RPMI8226 (cell line): ENCODE measurements around the gene TMEM184C.

Experiments used
- DNase-seq: peaks from one replicate; pipeline ENCODE4 v3.0.0-alpha.2; 2015

TMEM184C gene

DNA sequence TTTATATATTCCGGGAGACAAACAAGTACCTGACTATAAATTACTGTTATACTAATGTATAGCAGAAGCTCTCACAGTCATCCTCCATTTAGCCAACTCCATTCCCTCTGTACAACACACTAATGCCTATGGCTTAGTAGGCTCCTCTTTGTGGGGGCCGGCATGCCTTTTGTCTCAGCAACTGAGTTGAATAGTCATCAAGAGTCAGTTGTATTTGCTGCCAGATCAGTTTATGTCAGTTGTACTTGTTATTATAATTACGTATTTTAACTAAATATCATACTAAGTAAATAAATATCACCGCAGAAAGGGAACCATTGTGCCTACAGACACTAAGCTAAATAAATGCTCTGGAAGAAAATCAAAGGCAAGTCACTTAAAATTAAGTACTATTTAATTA lies 56.9 kb downstream of the TMEM184C start:
- no peak for DNase-seq

DNA sequence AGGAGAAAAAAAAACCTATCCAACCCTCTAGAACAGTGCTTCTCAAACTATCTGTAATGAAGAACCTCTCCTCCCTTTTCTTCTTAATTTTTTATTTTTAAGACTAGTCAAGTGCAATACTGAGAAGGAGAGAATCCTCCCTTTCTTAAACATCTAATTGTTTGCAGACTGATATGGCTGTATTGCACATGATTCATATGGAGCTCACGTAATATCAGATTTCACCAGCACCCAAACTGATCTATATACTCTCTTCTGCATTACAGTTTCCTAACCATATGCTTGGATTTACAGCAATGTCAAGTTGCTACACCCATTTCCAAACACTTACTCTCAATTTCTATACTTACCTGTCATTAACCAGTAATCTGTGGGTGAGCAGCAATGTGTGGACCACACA lies 57.3 kb downstream of the TMEM184C start:
- no peak for DNase-seq

DNA sequence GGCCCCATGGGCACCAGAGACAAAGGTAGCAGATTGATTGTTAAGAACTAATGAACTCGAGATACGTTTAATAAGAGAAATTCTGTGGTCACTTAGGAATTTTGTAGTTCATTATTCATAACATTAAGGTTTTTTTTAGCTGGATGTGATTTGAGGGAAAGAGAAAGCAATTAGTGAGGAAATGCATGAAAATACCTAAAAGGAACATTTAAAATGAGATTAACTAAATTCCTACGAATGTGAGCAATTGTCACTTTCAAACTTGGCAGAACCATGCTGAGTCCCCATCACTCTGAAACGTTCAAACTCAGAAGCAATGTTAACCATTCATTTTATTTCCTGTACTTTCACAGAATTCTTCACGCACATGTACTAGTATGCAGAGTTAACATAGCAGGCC lies 60.9 kb downstream of the TMEM184C start:
- no peak for DNase-seq

DNA sequence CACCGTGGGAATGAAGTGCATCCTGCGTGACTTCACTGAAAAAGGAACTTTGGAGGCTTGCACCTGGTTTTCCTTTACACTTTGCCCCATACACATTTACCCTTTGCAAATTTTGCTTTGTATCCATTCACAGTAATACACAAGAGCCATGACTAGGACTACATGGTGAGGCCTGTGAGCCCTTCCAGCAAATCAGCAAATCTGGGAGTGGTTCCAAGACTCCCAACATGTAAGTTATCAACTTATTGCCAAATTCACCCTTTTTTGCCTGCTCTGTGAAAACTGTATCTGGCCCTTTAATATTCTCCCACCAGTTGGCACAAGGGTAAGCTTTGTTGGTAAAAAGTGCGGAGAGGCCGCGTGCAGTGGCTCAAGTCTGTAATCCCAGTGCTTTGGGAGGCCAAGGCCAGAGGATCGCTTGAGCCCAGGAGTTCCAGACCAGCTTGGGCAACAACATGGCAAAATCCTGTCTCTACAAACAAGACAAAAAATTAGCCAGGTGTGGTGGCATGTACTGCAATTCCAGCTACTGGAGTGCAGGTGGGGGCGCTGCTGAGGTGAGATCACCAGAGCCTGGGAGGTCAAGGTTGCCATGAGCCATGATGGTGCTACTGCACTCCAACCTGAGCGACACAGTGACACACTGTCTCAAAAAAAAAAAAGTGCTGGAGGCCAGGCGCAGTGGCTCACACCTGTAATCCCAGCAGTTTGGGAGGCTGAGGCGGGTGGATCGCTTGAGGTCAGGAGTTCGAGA lies 61.8 kb downstream of the TMEM184C start:
- DNase-seq: peak; percentile 35

DNA sequence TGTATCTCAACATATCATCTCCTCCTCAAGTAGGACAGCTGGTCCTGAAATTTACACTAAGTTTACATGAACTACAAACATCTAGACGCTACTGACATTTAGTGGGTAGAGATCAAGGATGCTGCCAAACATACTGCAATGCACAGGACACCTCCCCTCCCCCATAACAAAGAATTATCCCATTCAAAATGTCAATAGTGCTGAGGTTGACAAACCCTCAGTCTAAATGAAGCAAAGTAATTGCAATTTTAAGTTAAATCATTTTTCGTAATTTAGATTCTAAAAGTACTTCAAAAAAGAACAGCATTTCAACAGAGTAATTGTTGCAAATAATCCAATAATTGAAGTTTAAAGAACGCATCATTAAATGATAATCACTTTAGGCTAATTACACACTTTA lies 65.6 kb downstream of the TMEM184C start:
- no peak for DNase-seq

DNA sequence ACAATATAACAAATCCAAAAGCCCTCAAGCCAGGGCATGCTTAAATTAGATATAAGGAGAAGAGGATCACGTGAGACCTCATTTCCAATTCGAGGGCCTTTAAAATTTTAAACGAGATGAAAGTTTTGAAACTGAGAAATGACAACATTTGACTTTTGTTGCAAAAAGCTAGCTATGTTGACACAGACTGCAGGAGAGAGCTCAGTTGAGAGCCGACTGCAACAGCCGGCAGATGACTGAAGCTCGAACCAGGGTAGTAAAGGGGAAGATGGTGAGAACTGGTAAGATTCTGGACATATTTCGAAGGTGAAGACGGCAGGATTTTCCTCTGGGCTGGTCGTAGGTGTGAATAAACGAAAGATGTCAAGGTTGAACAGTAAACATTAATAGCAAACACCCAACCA lies 66.0 kb downstream of the TMEM184C start:
- peak; percentile 16 for DNase-seq

DNA sequence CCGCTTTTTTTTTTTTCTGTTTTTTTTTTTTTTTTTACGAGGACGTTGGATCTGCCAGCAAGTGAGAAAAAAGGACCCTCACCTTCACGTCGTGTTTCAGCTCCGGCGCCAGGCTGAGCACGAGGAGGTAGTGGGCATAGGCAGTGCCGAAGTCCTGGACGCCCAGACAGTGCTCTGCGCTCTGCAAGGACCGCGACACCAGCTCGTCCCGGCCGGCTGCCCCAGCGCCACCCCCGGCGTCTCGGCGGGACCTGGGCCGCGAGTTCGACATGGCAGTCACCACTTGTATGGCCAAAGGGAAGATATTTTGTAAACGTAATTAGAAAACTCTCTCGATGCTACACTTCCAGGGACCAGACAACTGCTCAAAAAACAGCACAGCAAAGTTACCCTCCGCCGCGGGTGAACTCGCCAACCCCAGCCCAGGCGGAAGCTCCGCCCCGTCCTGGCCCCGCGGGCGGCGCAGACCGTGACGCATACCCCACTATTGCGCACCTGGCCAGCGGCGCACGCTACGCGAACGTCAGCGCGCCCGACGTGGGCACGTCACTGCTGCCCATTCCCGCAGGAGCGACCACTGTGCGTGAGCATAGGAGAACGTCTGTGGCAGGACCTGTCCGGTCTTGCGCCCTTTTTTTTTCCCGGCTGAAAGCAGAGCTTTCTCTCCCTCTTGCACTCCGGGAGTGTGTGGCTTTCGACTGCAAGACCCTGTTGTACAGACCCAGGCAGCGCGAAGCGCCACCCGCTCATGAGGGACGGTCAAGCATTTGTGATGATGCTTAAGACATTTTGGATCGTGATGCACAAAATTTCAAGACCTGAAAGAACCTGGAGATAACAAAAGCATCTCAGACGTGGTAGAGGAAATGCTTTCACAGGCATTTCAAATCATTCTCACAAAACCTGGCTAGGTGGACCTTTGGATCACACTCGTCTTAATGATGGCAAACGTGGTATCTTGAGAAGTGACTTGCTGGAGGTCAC lies 66.8 kb downstream of the TMEM184C start, which contains the start of gene PRMT9:
Gene PRMT9, minus strand, starts transcription at position 447 of the 984 bp plus-strand sequence. Its CDS starts 176 bp downstream, at position 271.
- peak; percentile 89 for DNase-seq

DNA sequence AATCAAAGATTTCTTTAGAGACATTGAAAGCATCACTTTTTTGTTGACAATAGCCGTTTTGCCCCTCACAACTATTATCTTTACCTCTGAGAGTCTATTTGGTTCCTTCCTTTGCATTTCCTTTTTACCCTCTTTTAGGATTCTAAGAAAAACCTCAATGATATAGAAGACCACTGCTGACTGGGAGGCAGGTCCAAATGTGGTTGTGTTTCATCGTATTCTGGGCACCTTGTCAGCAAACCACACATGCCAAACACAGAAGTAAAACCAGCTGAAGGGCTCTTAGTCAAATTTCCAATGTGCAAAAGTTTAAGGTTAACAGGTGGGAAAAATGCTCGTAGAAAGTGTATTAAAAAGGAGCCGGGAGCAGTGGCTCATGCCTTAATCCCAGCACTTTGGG lies 71.9 kb downstream of the TMEM184C start:
- no peak for DNase-seq

DNA sequence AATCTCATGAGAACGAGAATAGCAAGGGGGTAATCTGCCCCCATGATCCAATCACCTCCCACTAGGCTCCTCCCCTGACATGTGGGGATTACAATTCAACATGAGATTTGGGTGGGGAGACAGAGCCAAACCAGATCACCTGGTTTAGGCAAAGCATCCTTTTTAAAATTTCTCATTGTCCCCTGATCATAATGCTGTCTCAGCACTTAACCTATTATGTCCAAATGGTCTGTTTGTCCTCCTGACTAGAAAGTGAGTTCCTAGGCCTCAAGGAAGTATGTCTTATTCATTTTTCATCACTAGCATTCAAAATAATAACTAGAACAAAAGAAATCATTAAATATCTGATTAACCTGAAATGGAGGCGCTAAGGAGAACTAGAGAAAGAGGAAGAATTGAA lies 74.6 kb downstream of the TMEM184C start:
- no peak for DNase-seq

DNA sequence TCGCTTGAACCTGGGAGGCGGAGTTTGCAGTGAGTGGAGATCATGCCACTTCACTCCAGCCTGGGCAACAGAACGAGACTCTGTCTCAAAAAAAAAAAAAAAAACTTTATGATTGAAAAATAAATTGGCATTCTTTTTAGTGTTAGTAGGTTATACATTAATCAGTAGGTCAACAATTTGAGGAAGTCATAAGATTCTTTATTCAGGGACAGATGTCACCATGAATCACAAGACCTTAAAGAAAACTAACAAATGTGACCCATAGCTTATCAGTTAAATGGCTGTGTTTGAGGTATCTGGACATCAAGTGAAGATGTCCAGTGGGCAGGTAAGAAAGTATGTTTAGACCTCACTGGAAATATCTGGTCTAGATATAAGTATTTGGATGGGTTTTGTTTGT lies 76.0 kb downstream of the TMEM184C start:
- DNase-seq: no peak

DNA sequence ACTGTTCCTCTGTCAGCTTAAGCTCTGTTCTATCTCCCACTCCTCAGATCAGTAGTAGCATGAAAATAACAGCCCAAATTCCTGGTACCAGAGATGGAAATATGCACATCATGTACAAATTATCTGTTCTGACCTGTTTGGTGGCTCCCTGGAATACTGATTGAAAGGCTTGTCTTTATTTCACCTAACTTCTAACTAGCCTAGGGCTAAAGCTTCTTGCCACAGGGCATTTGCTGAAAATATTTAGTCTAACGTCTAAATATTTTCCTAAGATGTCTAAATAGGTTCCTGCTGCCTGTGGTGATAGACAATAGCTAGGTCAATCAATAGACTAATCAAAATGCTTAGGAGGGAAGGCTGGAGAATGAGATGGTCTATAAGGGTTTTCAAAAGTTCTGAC lies 79.7 kb downstream of the TMEM184C start:
- no peak for DNase-seq

DNA sequence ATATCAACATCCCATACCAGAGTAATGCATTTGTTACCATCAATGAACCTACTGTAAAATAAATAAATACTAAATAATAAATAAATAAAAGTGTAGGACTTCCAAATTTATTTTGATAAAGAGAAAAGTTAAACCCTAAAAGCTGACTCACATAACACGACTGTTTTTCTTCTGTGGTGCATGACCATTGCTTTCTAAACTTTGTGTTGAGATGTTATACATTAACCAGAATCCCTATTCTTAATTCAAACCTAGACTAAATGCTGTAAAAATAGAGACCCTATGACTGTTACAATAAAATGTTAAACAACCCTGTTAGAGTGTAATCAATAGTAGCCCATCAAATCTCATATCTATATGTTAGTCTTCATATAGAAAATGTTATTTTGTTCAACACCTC lies 87.6 kb downstream of the TMEM184C start:
- DNase-seq: no peak

DNA sequence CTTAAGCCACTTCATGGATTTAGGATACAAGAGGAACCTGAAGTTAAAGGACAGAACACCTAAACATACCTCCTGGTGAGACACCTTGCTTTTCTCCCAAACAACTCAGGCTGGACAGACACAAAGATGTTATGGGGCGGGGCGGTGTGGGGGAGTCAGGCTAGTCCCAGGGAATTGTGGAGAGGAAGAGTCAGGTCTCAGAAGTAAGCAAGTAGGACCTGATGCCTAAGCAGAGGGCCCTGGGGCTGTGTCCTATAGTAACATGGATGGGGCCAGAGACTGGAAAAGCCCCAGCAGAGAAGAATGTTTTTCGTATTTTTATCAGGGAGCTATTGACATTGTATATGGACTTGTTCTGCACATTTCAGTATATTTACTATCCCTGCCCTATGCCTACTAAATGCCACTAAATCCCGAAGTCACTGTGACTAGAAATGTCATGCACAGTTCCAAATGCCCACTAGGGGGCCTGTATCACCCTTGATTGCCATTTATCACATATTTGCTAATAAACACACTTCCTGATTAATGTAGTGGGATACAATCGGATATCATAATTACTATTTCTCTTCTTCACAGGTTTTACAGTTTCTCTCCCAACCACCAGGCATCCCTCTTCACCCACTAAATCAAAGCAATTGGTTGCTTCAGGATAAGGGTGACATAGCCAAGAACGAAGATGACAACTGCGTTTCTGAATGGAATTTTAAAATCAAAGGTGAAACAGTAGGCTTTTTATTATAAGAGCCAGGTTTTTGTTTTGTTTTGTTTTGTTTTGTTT lies 90.9 kb downstream of the TMEM184C start:
- peak; percentile 54 for DNase-seq

DNA sequence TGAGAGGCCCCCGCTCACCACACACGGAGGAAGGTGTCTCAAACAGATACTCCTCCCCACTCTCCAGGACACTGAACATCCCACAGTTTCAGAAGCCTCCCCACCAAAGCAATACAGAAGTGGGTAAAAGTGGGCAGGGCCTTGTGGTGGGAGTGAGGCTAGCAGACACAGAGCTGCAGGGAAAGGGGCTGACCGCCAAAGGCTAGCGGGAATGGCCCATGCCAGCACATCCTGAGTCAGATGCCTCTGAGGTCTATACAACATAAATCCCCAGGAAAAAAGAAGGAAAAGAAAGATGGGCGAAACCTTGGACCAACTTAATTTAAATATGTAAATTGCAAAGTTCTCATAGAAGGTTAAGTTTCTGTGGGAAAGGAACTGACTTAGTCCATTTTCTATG lies 92.8 kb downstream of the TMEM184C start:
- DNase-seq: no peak

DNA sequence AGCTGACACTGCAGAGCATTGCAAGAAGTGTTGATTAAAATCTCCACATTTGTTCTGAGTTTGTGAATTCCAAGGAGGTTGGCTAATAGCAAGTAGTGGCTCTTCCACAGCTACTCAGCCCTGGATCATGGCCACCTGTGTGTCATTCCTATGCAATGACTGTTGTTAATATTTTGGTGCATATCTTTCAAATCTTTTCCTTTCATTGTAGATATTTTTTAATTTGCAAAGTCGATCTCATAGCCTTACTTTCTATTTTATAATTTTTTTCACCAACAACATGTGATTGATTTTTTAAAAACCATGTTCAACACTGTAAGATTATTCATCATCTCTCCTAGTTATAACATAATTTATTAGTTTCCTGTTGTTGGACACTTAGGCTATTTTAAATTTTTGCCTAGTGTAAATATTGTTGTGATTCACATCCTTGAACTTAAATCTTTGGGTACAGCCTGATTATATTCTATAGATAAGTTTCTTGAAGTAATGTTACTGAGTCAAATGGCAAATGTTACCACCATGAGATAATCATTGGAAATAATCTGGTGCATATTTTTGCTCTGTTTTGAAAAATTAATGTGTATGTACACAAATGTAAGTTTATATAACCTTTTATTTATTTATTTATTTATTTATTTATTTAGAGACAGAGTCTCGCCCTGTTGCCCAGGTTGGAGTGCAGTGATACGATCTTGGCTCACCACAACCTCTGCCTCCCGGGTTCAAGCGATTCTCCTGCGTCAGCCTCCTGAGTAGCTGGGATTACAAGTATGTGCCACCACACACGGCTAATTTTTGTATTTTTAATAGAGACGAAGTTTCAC lies 97.6 kb downstream of the TMEM184C start:
- DNase-seq: no peak

DNA sequence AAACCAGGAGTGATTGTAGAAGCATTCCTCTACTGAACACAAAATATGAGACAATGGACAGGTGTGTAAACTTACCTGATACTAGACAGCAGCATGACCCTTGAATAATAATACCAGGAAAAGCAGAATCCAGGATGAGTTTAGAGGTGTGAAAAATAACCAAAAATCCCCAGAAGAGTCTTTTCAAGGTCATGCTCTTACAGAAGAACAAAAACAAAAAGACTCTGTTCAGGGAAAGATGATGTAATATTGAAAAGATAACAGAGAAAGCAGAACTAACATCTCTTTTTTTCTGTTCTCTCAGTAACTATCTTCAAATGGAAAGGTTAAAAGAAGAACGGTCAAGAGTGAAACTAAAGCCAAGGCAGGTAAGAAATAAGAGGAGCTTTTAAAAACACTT lies 100.7 kb downstream of the TMEM184C start:
- no peak for DNase-seq
